Natural killer cell treated with Interleukin-12 subunit alpha and Interleukin-12 subunit beta and Interleukin-15 and Interleukin-18, amount 100 ng/mL, for 72 hours (primary cell): ENCODE data around the gene JAG1. TPM values are rescaled to one million over a fixed set of nuclear protein-coding genes. Genes with fewer than 3 reads are reported as not detected.

ENCODE experiments used
- ATAC-seq, 2 donors: fragments of 150-1000 bp; cut with Tn5 transposase in 1 of 2; sonication (Bioruptor Pico), chemical (Tn5 transposase) in 1 of 2; 2 replicates each; pipeline ENCODE4 v1.10.0; 2021
- DNase-seq: peaks from one replicate; pipeline ENCODE4 v3.0.0; 2022; ENCODE audit warnings: low spot score
- H3K27ac Mint-ChIP-seq, 2 donors: 1 replicate in 1 of 2; 2 replicates in 1 of 2; pipeline ENCODE4 v1.8.0; 2022; ENCODE audit warnings: mixed read lengths in 2 of 2, mild to moderate bottlenecking in 1 of 2, moderate library complexity in 1 of 2
- H3K27me3 Mint-ChIP-seq, 2 donors: 1 replicate in 1 of 2; 2 replicates in 1 of 2; pipeline ENCODE4 v1.8.0; 2022; ENCODE audit warnings: mixed read lengths in 2 of 2
- H3K36me3 Mint-ChIP-seq: one replicate; pipeline ENCODE4 v1.8.0; 2022; ENCODE audit warnings: mixed read lengths
- H3K4me1 Mint-ChIP-seq, 2 donors: 1 replicate in 1 of 2; 2 replicates in 1 of 2; pipeline ENCODE4 v1.8.0; 2022; ENCODE audit warnings: low read depth in 2 of 2, mixed read lengths in 2 of 2, mild to moderate bottlenecking in 1 of 2
- H3K4me3 Mint-ChIP-seq: one replicate; pipeline ENCODE4 v1.8.0; 2022; ENCODE audit warnings: mixed read lengths
- H3K9me3 Mint-ChIP-seq: 2 replicates; pipeline ENCODE4 v1.8.0; 2022; ENCODE audit warnings: mixed read lengths
- total RNA-seq, 2 donors: library from RNA; stranded (reverse); gene quantifications; one replicate each; pipeline ENCODE4 v1.2.3, GENCODE V29; 2022

Gene JAG1
- total RNA-seq, 2 donors from 2014 or later, result 0.28 to 0.64 TPM

DNA sequence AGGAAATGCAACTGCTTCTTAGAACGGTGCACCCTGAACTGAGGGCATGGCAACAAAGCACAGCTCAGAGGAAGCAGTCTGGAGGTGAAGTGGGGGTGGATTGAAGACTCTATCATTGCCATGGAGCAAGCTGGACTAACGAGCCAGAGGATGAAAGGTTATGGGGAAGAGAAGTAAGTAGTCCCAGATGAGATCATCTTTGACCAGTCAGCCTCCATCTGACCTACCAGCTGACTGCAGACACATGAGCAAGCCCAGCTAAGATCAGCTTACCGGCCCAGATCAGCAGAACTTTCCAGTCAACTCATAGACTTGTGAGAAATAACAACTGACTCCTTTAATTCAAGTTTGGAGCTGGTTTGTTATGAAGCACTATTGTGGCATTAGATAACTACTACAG lies 9.1 kb upstream of the JAG1 start:
- H3K36me3 Mint-ChIP-seq, result no peaks in the 10 kb centered on the region
- DNase-seq, result no peak
- no peak overlapping the region for H3K4me3 Mint-ChIP-seq
- no peaks in the 10 kb centered on the region for H3K9me3 Mint-ChIP-seq
- no peaks in the 10 kb centered on the region for H3K4me1 Mint-ChIP-seq
- H3K27ac Mint-ChIP-seq, result no peak overlapping the region
- no peak for ATAC-seq
- peaks cover 22 to 31% of the 10 kb centered on the region in 2 donors for H3K27me3 Mint-ChIP-seq

DNA sequence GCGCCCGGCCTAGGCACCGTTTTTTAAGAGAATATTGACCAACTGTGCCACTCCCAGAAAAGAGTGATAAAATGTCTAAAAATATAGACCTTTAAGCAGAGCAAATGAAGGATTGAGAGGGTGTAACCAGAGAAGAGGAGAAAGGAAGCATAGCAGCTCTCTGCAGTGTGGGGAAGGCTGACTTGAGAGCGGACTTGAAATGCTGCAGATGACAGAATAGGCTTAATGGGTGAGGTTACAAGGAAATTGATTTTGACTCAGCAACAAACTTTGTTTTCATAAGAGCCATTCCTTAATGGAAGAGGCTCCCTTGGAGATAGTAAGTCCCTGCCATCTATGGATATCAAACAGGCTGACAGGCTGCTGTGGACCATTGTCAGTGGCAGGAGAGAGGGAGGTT lies 7.7 kb upstream of the JAG1 start:
- no peak for DNase-seq
- H3K27ac Mint-ChIP-seq, result no peak overlapping the region
- no peaks in the 10 kb centered on the region for H3K9me3 Mint-ChIP-seq
- ATAC-seq, result no peak
- H3K27me3 Mint-ChIP-seq, result peaks cover 20 to 26% of the 10 kb centered on the region in 2 donors
- H3K4me1 Mint-ChIP-seq, result no peaks in the 10 kb centered on the region
- H3K36me3 Mint-ChIP-seq, result no peaks in the 10 kb centered on the region
- no peak overlapping the region for H3K4me3 Mint-ChIP-seq

DNA sequence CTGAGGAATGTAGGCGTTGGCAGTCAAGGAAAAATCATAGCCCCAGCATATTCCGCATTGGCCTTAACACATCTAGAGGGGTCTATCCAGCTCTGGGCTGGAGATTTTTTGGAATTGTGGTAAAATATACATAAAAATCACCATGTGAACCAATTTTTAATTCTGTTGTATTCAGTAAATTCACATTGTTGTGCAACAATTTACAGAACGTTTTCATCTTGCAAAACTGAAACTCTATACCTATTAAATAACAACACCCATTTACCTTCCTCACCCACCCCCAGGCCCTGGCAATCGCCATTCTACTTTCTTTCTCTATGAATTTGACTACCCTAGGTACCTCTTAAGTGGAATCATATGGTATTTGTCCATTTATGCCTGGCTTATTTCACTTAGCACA lies 6.8 kb upstream of the JAG1 start:
- Mint-ChIP-seq H3K4me3 (no peak overlapping the region), H3K27me3 (peaks cover 19 to 20% of the 10 kb centered on the region in 2 donors), H3K4me1 (no peaks in the 10 kb centered on the region)

DNA sequence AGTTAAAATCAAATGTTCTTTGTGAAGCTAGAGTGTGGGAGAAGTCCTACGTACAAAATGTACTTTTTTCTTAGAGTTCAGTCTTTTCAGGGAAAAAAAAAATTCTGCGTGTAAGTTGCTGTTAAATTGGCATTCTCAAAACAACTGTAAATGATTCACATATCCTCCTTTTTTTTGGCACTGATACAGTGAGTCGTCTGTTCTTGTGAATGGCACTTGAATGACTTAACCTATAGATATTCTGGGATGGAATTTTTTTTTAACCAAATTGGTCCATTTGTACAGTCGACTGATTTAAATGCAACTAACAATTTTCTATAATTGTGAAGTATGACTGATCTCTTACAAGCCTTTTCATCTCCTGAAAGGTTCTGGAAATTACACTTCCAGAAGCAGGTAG lies 5.5 kb upstream of the JAG1 start:
- ATAC-seq, result no peak
- Mint-ChIP-seq H3K36me3 (no peaks in the 10 kb centered on the region), H3K9me3 (no peaks in the 10 kb centered on the region), H3K27me3 (peaks cover 19 to 20% of the 10 kb centered on the region in 2 donors), H3K27ac (no peak overlapping the region), H3K4me1 (peaks cover 6 to 7% of the 10 kb centered on the region in 2 donors), H3K4me3 (no peak overlapping the region)
- no peak for DNase-seq

More for the DNA sequence above, 6.8 kb upstream of the JAG1 start:
- ATAC-seq (no peak), DNase-seq (no peak)
- Mint-ChIP-seq H3K36me3 (no peaks in the 10 kb centered on the region), H3K27ac (no peak overlapping the region), H3K9me3 (no peaks in the 10 kb centered on the region)

DNA sequence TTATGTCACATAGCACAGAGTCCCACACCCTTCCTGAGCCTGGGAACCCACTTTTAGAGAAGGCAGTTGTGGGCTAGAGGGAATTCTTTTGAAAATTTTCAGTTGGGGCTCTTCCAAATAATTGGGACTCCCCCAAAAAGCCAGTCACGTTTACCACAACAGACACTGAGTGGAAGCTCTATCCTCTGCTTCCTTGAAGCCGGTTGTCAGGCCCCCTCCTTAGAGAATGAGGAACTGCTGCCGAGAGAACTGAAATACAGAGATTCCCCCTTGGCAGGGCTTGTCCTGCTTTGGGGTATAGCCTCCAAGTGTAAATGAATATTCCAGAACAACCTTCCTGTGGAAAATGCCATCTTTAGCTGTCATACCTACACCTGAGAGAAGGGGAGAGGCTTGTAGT lies 2.7 kb upstream of the JAG1 start:
- Mint-ChIP-seq H3K36me3 (no peaks in the 10 kb centered on the region), H3K4me1 (peaks cover 11 to 21% of the 10 kb centered on the region in 2 donors), H3K27me3 (peaks cover 14 to 17% of the 10 kb centered on the region in 2 donors), H3K9me3 (no peaks in the 10 kb centered on the region), H3K4me3 (no peak overlapping the region), H3K27ac (no peak overlapping the region)
- ATAC-seq, result no peak
- DNase-seq, result no peak

DNA sequence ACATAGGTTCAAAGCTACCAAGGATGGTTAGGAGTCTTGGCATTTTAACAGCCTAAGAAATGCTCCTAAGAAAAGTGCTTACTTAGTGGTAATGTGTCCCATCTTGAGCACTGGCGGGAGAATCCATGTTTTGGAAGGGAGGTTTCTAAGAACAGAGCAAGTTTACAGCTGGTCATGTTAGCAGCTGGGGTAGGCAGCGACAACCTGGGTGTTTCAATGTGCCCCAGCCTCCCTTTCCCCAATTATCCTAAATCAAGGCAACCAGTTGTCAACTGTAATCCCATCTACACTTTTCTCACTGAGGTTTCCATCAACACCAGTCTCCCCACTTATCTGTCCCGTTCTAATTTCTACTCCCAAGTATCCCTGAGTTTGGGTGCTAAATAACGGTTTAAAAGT lies 1.6 kb upstream of the JAG1 start:
- Mint-ChIP-seq H3K27me3 (peaks cover 19 to 27% of the 10 kb centered on the region in 2 donors), H3K27ac (no peak overlapping the region), H3K9me3 (no peaks in the 10 kb centered on the region), H3K4me1 (peaks cover 19 to 25% of the 10 kb centered on the region in 2 donors), H3K36me3 (no peaks in the 10 kb centered on the region), H3K4me3 (peak overlapping the region; percentile 69)
- ATAC-seq (no peak), DNase-seq (no peak)

DNA sequence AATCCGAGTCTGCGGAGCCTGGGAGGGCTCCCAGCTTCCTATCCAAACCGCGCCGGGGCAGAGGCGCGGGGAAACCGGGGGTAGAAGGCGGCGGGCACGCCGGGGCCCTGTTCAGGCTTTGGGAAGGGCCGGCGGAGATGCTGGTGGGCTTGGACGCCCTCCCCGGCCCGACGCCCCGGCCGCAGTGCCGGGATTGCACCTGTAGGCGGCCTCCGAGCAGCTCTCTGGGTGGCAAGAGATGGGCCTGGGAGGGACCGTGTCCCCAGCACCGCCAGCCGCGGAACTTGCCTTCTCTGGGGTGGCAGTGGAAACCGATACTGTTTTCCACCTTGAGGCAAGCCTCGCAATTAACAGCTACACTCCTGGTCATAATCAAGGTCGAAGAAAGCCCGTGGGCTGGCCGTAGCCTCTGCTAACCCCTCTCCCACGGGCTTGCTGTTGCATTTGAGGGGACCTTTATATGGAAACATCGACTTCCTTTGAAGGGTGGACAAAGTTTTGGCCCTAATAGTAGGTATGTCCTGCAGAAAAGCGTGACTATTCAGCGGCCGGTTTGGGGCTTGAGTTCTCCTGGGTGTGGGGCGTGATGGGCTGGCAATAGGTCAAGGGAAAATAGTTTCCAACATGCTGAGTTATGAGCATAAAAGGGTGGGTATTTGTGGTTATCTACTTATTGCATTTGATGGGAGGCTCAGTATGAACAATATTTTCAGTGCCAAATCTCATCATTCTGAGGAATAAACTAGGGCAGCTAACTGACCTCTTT lies 1.1 kb upstream of the JAG1 start:
- Mint-ChIP-seq H3K4me3 (peak overlapping the region; percentile 69), H3K36me3 (no peaks in the 10 kb centered on the region), H3K4me1 (peaks cover 19 to 25% of the 10 kb centered on the region in 2 donors), H3K9me3 (no peaks in the 10 kb centered on the region), H3K27me3 (peaks cover 21 to 31% of the 10 kb centered on the region in 2 donors), H3K27ac (no peak overlapping the region)
- peak; percentile 62 to 73 for ATAC-seq
- peak; percentile 71 for DNase-seq

DNA sequence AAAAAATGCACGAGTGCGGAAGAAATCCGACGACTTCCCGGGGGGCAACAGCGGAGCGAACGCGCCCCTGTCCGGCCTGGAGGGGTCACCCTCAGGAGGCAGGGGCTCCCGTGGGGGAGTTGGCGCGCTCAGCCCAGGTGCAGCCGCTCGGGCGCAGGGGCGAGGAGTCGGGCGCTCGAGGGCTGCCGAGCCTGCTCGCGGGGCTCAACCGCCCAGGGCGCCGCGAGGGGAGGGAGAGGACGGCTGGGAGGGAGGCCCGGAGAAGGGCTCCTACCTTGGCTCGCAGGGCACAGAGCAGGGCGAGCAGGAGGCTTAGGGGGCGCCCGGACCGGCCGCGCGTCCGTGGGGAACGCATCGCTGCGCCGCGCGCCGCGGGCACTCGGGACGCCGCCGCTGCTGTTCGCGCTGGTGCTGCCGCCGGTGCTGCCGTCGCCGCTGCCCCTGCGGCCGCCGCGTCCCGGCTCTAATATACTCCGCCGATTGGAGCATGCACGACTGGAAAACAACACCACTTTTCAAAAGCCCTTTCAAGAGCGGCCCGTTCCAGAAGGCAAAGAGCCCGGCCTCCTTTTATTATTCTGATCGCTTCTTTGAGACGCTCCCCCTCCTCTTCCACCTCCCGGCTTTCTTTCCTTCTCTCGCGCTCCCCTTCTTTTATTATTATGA lies 490 bp downstream of the JAG1 start:
- no peaks in the 10 kb centered on the region for H3K9me3 Mint-ChIP-seq
- H3K36me3 Mint-ChIP-seq, result no peaks in the 10 kb centered on the region
- H3K4me1 Mint-ChIP-seq, result peaks cover 19 to 25% of the 10 kb centered on the region in 2 donors
- peaks cover 18 to 32% of the 10 kb centered on the region in 2 donors for H3K27me3 Mint-ChIP-seq
- no peak for ATAC-seq
- no peak for DNase-seq
- peak overlapping the region; percentile 74 to 90 for H3K27ac Mint-ChIP-seq
- H3K4me3 Mint-ChIP-seq, result peak overlapping the region; percentile 96

DNA sequence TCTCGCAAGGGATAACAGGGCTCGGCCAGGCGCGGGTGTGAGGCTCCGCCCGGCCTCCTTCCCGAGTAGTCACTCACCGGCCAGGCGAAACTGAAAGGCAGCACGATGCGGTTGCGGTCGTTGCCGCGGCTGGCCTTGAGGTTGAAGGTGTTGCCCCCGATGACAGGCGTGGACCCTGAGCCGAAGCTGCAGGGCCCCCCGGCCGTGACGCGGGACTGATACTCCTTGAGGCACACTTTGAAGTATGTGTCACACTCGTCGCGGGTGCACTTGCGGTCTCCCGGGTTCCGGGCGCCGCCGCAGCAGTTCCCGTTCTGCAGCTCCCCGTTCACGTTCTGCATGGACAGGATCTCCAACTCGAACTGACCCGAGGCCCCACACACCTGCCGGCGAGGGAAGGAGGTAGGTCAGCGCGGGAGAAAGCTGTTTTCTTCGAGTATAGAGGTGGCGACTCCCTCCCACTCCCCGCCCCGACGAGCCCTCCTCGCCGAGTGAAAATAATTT lies 1.1 kb downstream of the JAG1 start:
- H3K27me3 Mint-ChIP-seq, result peaks cover 14 to 26% of the 10 kb centered on the region in 2 donors
- DNase-seq (peak; percentile 83), ATAC-seq (peak; percentile 29 to 52)
- peaks cover 19 to 25% of the 10 kb centered on the region in 2 donors for H3K4me1 Mint-ChIP-seq
- H3K36me3 Mint-ChIP-seq, result no peaks in the 10 kb centered on the region
- peak overlapping the region in 1 of 2 donors; percentile 61 for H3K27ac Mint-ChIP-seq
- no peaks in the 10 kb centered on the region for H3K9me3 Mint-ChIP-seq
- H3K4me3 Mint-ChIP-seq, result peak overlapping the region; percentile 96

DNA sequence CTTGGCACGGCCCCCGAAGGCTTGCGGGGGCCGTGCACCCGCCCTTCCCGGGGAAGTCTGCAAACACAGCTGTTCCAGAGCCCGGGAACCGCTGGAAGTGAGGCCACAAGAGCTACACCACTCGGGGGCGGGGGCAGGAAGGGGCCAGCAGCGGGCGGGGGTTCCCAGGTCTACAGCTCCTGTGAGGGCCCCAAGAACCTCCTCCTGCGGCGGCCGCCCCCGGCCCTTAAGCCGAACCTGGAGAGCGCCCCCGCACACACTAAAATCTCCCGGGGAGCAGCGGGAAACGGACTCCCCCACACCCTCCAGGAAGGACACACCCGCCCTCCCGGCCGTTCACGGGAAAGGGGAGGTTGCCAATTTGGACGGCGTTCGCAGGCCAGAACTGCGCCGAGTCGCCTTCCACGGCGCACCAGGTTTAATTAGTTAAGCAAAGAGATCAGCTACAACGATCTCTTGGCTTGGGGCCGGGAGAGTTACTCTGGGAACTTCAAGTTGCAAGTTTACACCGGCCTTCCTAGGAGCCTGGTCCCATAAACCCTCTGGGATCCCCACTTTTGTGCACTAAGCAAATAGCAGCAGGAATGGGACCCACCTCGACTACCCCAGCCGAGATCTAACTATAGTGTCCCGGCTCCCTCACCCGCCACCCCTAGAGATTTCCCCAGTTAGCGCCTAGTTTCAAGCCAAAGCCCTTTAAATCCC lies 1.7 kb downstream of the JAG1 start:
- H3K9me3 Mint-ChIP-seq, result no peaks in the 10 kb centered on the region
- H3K4me3 Mint-ChIP-seq, result peak overlapping the region; percentile 96
- ATAC-seq, result no peak
- H3K36me3 Mint-ChIP-seq, result no peaks in the 10 kb centered on the region
- H3K27ac Mint-ChIP-seq, result no peak overlapping the region
- DNase-seq, result no peak
- peaks cover 19 to 25% of the 10 kb centered on the region in 2 donors for H3K4me1 Mint-ChIP-seq
- peaks cover 12 to 23% of the 10 kb centered on the region in 2 donors for H3K27me3 Mint-ChIP-seq

DNA sequence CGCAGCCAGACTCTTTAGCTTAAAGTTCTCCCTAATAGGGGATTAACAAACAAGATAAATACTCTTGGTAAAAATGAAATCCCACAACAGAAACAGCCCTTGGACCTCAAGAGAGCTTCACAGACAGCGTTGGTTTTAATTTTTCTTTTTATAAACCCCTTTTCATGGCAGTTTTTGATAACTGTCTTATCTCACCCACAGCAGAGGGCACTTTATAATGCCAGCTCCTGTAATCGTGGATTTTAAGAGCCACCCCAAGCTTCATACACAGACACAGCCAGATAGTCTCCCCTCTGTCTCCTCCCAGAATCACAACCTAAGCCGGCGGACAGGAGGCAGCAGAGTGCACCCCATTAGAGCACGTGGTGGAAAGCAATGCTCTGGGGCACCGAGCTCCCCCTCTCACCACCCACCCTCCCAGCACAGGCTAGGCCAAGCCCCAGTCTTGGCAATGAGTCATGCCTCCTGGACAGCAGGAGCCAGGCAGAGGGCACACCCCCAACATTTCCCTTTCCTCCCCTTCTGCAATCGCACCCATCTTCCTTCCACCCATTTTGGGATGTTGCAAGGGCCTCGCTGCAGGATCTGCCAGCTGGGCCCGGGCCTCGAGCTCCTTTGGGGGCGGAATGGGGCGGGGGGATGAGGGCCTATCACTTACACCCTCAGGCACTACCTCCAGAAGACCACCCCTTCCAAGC lies 2.4 kb downstream of the JAG1 start:
- DNase-seq, result no peak
- H3K9me3 Mint-ChIP-seq, result no peaks in the 10 kb centered on the region
- no peak overlapping the region for H3K27ac Mint-ChIP-seq
- H3K27me3 Mint-ChIP-seq, result peaks cover 12 to 23% of the 10 kb centered on the region in 2 donors
- no peak for ATAC-seq
- H3K4me3 Mint-ChIP-seq, result peak overlapping the region; percentile 32
- H3K36me3 Mint-ChIP-seq, result no peaks in the 10 kb centered on the region
- H3K4me1 Mint-ChIP-seq, result peaks cover 19 to 25% of the 10 kb centered on the region in 2 donors

DNA sequence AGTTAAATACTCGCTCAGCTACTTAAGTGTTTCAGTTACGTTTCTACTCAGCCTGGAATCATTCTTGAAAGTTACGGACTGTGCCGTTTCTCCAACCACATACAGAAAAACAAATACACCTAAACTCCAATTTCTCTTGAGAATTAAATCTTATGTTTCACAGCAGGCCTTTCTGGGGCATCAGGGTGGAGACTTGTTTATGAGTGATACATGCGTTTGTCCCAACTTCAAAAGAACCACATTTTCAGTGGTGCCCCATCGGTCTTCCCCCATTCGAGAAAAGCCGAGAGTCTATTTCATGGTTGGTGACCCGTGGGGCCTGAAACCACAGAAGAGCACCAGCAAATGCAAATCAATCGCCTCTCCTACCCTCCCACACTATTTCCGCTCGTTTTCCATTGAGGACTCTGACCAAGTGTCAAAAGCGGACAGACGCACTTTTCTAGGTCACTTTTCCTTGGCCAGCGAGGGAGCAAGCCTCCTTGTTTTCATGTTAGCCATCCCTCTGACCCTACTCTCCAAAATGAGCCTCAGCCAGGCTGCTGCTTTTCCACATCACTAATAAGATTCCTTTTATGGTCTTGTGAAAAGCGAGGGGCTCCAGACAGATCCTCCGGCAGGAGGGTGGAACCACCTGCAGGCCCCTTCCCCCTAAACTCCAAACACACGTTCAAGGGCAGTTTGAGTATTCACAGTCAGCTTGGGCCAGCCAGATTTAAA lies 3.1 kb downstream of the JAG1 start:
- no peak for DNase-seq
- Mint-ChIP-seq H3K4me1 (peaks cover 19 to 25% of the 10 kb centered on the region in 2 donors), H3K4me3 (peak overlapping the region; percentile 32), H3K9me3 (no peaks in the 10 kb centered on the region), H3K27me3 (peaks cover 11 to 23% of the 10 kb centered on the region in 2 donors), H3K27ac (no peak overlapping the region), H3K36me3 (no peaks in the 10 kb centered on the region)
- ATAC-seq, result no peak
